Stimulated activated CD8-positive, alpha-beta memory T cell treated with anti-CD3 and anti-CD28 coated beads, Interleukin-7, amount 100 ng/mL, for 48 hours (primary cell): Measurements from ENCODE around the gene TRAT1.
"Not testable (repeated sequence)": the region's sequence is repeated elsewhere in the genome, so short reads cannot be mapped to it uniquely, and the experiment has no call there.

Experiments used
- DNase-seq, 2 donors: peaks; one replicate each; pipeline ENCODE4 v3.0.0-alpha.2; 2020; ENCODE audit warnings: low read depth in 1 of 2; ENCODE audit errors: extremely low read depth in 1 of 2

TRAT1 gene

GRCh38 chr3:108822123-108822897 lies at the start of gene TRAT1:
Gene TRAT1, plus strand, starts transcription at chr3:108822786. Its CDS starts 142 bp downstream, at chr3:108822928.
- no peak for DNase-seq

DNA sequence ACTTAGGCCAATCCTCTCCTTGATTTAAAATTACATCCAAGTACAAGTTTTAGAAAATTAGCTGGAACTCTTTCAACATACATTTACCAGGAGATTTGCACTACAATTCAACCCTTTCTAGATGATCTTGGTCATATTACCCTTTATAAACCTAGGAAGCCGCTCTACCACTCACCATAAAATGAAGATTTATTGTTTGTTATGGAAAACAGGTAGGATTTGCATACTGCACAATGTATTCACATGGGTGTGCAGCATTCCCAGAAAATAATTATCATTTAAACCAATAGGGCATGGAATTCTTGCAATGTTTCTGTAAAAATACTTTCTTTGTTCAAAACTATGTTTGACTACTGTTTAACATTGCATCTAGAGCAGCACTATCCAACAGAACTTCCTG lies 46.9 kb upstream of the TRAT1 start:
- DNase-seq: no peak

DNA sequence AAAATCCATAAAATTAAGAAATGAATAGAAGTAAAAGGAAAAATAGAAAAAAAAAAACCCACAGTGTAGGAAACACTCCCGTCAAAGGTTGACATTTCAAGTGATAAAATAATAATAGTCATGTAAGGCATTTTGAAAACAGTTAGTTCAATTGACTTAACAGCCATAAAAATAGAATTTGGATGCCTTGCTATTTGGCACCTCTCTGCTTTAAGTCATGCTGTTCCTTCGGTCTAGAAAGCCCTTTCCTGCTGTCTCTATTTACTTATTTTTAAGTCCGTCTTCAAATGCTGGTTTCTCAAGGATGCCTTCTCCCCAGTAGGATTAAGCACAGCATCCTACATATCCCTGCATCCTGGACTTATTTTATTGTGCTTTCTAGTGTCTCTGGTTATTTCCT lies 43.1 kb upstream of the TRAT1 start:
- no peak for DNase-seq

DNA sequence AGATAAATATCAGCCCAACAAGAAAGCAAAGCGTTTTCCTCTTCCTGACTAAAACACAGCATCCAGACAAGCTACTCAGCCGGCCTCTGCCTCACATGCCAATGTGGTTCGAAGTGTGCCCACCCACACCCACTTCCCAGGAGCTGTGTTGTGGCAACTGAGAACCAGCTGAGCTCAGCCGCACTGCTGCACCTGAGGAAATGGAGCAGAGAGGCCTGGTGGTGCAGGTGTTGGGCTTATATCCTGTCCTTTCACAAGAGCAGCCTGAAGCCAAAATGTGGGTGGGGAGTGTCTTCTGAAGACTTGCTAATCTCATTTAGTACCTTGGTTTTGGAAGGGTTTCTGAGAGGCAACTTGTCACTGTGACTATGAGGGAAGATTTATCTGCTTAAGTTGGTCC lies 42.4 kb upstream of the TRAT1 start:
- peak in 1 of 2 donors; percentile 2 for DNase-seq

DNA sequence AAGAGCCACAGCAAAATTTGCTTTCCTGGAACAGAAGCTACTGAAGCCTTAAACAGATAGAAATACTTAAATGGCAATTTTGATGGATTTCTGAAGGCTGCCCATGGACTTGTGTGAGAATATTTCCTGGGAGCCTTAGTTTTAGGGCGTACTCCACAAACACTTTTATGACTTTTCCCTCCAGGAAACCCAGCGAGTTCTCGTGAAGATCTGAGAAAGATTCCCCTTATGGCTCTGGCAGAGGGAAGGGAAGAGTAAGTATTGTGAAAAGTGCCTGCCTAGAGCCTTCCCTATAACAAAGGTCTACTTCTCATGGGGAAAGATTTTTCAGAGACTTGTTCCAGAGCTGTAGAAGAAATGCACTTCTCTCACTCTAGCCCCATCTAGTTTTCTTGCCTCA lies 31.1 kb upstream of the TRAT1 start:
- no peak for DNase-seq

- DNase-seq: no peak
Observed at GRCh38 chr3:108804437-108804836, 18.1 kb upstream of the TRAT1 start.

DNA sequence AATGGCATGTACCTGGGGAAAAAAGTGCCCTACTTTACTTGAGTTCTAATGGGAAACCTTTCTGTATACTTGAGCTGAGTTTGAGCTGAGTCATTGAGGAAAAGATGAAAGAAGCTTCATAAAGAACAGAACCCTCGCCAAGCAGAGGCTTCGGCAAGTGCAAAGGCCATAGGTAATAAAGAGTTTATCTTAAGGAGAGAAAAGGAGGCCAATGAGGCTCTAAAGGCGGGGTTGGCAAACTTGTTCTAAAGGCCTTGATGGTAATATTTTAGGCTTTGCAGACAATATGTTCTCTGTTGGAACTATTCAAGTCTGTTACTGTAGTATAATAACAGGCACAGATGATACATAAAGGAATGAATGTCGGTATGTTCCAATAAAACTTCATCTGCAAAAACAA lies 17.6 kb upstream of the TRAT1 start:
- no peak for DNase-seq

GRCh38 chr3:108806316-108806715 lies 16.3 kb upstream of the TRAT1 start:
- DNase-seq: no peak

DNA sequence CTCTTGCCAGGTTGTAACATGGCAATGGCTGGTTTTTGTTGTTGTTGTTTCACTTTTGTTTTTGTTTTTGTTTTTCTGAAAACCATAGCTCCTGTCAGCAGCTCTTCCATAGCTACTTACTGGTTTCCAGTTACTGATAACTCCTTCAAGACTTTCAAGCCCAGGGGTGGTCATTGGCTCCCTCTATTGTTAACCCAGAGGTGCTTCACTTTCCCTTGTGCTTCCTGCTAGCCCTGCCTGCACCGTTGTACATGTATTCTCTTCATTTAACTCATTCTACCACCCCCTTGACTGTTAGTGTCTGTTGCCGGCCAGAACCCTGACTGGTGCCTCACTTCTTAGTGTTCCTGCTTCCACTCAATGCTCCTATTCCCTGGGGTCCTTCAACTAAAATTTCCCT lies 4.2 kb upstream of the TRAT1 start:
- DNase-seq: peak in 1 of 2 donors; percentile 47

DNA sequence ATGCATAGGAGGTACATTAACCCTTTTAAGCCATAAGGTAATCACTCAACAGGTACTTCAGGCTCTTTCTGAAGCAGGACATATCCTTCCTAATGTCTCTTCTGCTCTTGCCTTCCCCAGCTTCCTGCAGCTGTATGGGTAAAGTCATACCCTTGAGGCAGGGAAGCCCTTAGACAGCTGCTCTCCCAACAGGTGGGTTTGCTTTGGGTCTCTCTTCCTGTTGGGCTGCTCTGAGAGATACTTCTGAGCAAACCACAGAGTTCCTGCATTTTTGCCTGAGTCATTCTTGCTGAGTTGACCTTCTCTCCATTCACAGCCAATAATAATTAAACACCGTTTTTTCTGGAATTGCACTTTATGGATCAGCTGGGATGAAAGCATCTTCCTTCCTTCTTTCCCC lies 2.0 kb upstream of the TRAT1 start:
- DNase-seq: no peak

DNA sequence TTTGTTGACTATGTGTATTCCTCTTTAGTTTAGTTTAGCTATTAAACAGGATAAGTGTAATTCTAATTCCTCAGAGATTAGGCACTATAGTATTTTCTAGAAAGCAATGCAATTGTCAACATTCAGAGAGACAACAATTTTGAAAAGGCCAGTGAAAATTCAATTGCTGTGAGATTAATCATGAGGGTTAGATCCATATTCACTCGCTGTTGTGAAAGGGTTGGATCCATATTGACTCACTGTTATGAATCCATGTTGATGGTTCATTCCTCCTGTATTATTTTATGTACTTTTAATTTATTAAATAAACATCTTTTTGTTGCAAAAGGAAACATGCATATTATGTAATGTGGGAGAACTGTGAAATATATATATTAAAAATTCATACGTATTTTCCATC lies 641 bp downstream of the TRAT1 start:
- no peak for DNase-seq

DNA sequence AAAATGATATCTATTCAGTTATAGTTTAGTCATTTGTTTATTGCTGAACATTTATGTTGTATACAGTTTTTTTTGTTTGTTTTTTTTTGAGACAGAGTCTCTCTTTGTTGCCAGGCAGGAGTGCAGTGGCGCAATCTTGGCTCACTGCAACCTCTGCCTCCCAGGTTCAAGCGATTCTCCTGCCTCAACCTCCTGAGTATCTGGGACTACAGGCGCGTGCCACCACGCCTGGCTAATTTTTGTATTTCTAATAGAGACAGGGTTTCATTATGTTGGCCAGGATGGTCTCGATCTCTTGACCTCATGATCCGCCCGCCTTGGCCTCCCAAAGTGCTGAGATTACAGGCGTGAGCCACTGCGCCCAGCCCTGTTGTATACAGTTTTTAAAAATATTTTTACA lies 1.2 kb downstream of the TRAT1 start:
- not testable (repeated sequence) for DNase-seq

DNA sequence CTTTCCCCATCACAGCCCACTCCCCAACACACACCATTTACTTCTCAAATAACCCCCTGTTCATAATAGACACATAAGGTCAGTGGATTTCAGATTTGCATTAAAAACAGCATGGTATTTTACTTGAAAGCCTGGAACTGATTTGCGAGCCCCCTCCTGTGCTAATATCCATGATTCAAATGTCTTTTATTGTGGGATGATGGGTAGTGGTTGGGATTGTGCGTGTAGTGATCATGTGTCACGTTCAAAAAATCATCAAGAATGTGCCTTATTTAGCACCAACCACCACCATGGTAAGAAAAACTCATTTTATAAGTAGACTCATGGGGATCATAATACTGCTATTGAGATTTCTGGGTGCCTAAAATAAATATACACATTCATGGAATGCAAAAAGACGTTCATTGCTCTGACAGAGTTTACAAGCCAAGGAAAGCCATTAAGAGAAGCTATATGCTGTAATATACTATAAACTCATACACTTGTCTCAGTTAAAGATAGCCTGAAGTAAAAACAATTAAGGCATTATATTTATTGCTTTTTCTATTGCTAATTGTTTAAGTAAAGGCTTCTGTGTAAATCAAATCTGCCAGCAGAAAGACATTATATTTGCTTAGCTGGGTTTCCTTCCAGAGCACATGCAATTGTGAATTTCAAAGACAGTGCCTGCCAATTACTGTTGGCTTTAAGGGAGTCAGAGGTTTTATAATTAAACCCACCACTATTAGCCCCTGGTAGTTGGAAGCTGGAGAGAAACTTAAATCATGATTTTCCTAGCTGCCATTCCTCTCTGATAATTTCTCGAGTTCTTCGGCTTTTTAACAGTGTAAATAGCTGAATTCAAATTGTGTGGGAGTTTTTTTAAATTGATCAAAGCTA lies 4.0 kb downstream of the TRAT1 start:
- DNase-seq: no peak

DNA sequence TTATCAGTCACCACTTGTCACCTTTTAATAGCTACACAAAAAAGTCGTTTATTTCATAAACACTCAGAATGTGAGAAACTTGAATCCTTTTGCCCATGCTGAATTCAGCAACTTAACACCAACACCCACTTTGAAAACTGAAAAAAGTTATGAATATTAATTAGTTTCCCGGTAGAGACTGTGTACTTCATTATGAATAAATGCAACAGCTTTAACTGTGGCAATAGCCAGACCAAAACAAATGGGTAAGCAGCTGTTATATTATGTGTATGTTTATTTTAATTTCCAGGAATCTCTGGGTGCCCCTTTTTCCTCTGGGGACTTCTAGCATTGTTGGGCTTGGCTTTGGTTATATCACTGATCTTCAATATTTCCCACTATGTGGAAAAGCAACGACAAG lies 7.8 kb downstream of the TRAT1 start:
- DNase-seq: no peak

DNA sequence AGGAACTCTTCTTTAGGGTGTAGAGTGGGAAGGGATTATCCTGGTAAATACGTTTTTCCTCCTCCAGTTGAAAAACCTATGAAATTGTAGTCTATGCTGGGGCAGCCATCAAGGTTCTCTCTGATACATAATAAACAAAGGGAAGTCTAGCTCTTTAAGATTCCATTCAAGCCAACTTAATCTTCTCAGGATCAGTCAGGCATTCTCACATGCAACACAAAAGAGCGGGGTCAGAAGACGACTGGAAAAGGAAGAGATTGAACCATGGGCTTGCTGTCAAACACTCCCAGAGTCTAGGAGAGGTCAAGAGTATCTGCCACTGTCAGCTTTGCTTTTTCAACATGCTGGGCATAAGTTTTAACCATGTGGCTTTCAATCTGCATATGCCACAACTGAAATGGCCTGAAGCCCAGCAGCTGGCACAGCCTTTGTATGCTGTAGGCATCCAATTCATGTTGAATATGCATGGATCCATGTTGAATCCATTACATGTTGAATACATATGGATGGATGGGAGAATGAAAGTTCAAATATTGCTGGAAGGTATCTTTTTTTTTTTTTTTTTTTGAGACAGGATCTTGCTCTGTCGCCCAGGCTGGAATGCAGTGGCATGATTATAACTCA lies 8.5 kb downstream of the TRAT1 start:
- no peak for DNase-seq

DNA sequence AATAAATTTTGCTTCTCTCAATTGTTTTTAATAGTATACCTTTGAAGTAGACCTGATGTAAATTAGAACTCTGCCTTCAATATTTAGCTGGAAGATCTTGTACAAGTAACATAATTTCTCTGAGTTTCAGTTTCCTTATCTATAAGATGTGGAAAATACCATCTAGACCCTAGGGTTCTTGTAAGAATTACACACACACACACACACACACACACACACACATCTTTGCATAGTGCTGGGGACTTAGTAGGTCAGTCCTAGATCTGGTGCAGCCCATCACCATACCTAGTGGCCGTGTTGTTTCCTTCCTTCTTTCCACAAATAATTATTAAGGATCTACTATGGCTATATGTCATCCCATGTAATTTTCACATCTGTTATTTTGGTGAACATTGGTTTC lies 11.0 kb downstream of the TRAT1 start:
- DNase-seq: no peak

GRCh38 chr3:108834551-108834950 lies 12.0 kb downstream of the TRAT1 start:
- DNase-seq: no peak

GRCh38 chr3:108835101-108835500 lies 12.5 kb downstream of the TRAT1 start:
- DNase-seq: peak in 1 of 2 donors; percentile 26

DNA sequence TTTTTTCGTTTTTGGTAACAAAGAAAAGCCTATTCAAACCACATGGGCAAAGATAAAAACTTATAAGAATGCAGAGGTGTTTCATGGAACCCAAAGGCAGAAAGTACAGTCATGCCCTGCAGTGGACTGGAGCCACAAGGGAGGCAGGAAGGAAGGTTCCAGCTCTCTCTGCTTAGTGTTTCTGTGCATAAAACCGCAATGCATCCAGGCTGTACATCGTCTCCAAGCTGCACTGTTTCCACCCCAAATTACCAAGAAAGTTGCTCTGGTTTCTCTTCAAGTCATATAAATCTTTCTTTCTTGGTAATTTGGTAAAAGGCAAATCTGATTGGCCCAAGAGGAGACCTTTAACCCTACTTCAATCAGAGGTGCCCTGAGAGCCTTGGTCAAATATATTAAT lies 15.8 kb downstream of the TRAT1 start:
- DNase-seq: no peak

DNA sequence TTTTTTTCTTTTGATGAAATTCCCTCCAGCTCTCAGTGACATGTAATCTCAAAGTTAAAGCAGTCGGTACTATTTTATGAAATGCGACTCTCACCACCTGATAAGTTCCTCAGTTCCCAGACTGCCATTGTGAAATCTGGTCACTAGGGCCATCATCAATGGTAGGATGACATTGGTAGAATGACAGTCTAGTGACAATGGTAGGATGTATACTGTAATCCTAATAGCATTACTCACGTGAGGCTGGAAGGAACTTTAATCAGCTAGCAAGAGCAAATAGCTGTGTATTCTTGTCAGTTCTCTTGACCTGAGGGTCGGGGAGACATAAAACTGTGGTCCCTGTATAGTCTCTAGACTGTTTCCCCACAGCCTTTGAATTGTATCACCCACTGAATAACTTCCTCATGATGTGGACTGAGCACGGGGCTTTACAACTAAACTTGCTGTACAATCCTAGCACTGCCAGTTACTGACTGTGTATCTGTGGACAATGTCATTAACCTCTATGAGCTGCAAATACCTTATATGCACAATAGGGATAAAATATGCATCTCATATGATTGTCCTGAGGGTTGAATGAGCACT lies 23.2 kb downstream of the TRAT1 start:
- no peak for DNase-seq

- DNase-seq: no peak
Observed at GRCh38 chr3:108847187-108847586, 24.6 kb downstream of the TRAT1 start.
